Neural cell (in vitro differentiated cells): Measurements from ENCODE around the gene RGS6. TPM values are rescaled to one million over a fixed set of nuclear protein-coding genes. Genes with fewer than 3 reads are reported as not detected.

ENCODE experiments used
- H2AFZ ChIP-seq: fragments of 200-600, 300-800 bp; sonication (generic), shearing (Covaris generic); 2 replicates; pipeline ENCODE4 v1.6.0; 2014; ENCODE audit warnings: low read depth, mild to moderate bottlenecking, antibody characterized with exemption, low read length, moderate library complexity
- H3F3A ChIP-seq: fragments of 200-600 bp; shearing (Covaris generic); 2 replicates; pipeline ENCODE4 v1.6.1; 2016; ENCODE audit warnings: mild to moderate bottlenecking, moderate library complexity, mixed read lengths, antibody characterized with exemption, low read length; ENCODE audit not compliant: insufficient read depth, poor library complexity, severe bottlenecking
- H3K27ac ChIP-seq: fragments of 200-600, 300-800 bp; sonication (generic), shearing (Covaris generic); 2 replicates; pipeline ENCODE4 v1.5.1; 2014; ENCODE audit warnings: mild to moderate bottlenecking, low read length, moderate library complexity
- H3K27me3 ChIP-seq: fragments of 300-800, 200-600 bp; sonication (generic), shearing (Covaris generic); 2 replicates; pipeline ENCODE4 v1.6.0; 2014; ENCODE audit warnings: mild to moderate bottlenecking, low read depth, low read length, moderate library complexity; ENCODE audit not compliant: insufficient read depth
- H3K36me3 ChIP-seq: fragments of 300-800, 200-600 bp; sonication (generic), shearing (Covaris generic); 2 replicates; pipeline ENCODE4 v1.5.1; 2014; ENCODE audit warnings: mild to moderate bottlenecking, antibody characterized with exemption, low read length, moderate library complexity; ENCODE audit not compliant: insufficient read depth
- H3K4me2 ChIP-seq: fragments of 300-800, 200-600 bp; sonication (generic), shearing (Covaris generic); 2 replicates; pipeline ENCODE4 v1.6.0; 2014; ENCODE audit warnings: mild to moderate bottlenecking, low read length
- H3K4me3 ChIP-seq: fragments of 300-800, 200-600 bp; sonication (generic), shearing (Covaris generic); 2 replicates; pipeline ENCODE4 v1.5.1; 2014; ENCODE audit warnings: mild to moderate bottlenecking, low read length, moderate library complexity
- H3K79me2 ChIP-seq: fragments of 200-600 bp; shearing (Covaris generic); replicated peaks from 2 replicates; pipeline ENCODE4 v1.6.0; 2014; ENCODE audit warnings: mild to moderate bottlenecking, low read length, moderate library complexity; ENCODE audit not compliant: insufficient read depth
- H3K9ac ChIP-seq: fragments of 300-800, 200-600 bp; sonication (generic), shearing (Covaris generic); 2 replicates; pipeline ENCODE4 v1.6.1; 2016; ENCODE audit warnings: mild to moderate bottlenecking, low read length, mixed read lengths
- H3K9me2 ChIP-seq: fragments of 200-600 bp; shearing (Covaris generic); 2 replicates; pipeline ENCODE4 v1.6.1; 2016; ENCODE audit warnings: mild to moderate bottlenecking, low read length, mixed read lengths; ENCODE audit not compliant: insufficient read depth
- H3K9me3 ChIP-seq: fragments of 200-600, 300-800 bp; sonication (generic), shearing (Covaris generic); 2 replicates; pipeline ENCODE4 v1.6.1; 2016; ENCODE audit warnings: mild to moderate bottlenecking, mixed run types, low read length, moderate library complexity, mixed read lengths
- H4K20me1 ChIP-seq: fragments of 200-600 bp; shearing (Covaris generic); 2 replicates; pipeline ENCODE4 v1.6.1; 2016; ENCODE audit warnings: mild to moderate bottlenecking, mixed run types; ENCODE audit not compliant: insufficient read depth
- EP300 ChIP-seq: fragments of 450-650 bp; conservative IDR thresholded peaks from 2 replicates; pipeline ENCODE4 v1.6.1; 2014; ENCODE audit warnings: antibody characterized with exemption, mild to moderate bottlenecking, moderate library complexity; ENCODE audit not compliant: poor library complexity, severe bottlenecking
- EZH2 ChIP-seq: fragments of 200-600, 300-800 bp; shearing (Covaris generic), sonication (generic); IDR thresholded peaks from 2 replicates; pipeline ENCODE4 v1.6.1; 2014; ENCODE audit warnings: antibody characterized with exemption, low read length, borderline replicate concordance, mild to moderate bottlenecking; ENCODE audit not compliant: insufficient read depth, poor library complexity, severe bottlenecking
- MXI1 ChIP-seq: fragments of 450-650 bp; conservative IDR thresholded peaks from 2 replicates; pipeline ENCODE4 v1.6.1; 2014; ENCODE audit warnings: antibody characterized with exemption, mild to moderate bottlenecking; ENCODE audit not compliant: poor library complexity, severe bottlenecking
- POLR2AphosphoS5 ChIP-seq: IDR thresholded peaks from 2 replicates; pipeline ENCODE4 v1.6.1; 2012
- RAD21 ChIP-seq: fragments of 450-650 bp; conservative IDR thresholded peaks from 2 replicates; pipeline ENCODE4 v1.6.1; 2014; ENCODE audit warnings: antibody characterized with exemption, mild to moderate bottlenecking, moderate library complexity
- SMC3 ChIP-seq: fragments of 450-650 bp; conservative IDR thresholded peaks from 2 replicates; pipeline ENCODE4 v1.6.1; 2014; ENCODE audit warnings: antibody characterized with exemption, mild to moderate bottlenecking, moderate library complexity; ENCODE audit not compliant: poor library complexity
- TAF1 ChIP-seq: IDR thresholded peaks from 2 replicates; pipeline ENCODE4 v1.6.1; 2012; ENCODE audit warnings: low read depth
- polyA plus RNA-seq: library from polyadenylated mRNA; depleted of rRNA; stranded (reverse); fragments of >200 nt; gene quantifications from 2 replicates; pipeline ENCODE4 v1.2.3, GENCODE V29; 2014
- TF ChIP-seq, protein P1 (sequence below): fragments of 450-650 bp; IDR thresholded peaks from 2 replicates; pipeline ENCODE4 v1.5.1; 2014; ENCODE audit warnings: antibody characterized with exemption, mild to moderate bottlenecking, moderate library complexity; ENCODE audit not compliant: poor library complexity, severe bottlenecking
- TF ChIP-seq, protein P2 (sequence below): IDR thresholded peaks from 2 replicates; pipeline ENCODE4 v1.6.1; 2012; ENCODE audit warnings: borderline replicate concordance

The RGS6 gene
- polyA plus RNA-seq, 1 donor from 2014 or later = 7.3 TPM

DNA sequence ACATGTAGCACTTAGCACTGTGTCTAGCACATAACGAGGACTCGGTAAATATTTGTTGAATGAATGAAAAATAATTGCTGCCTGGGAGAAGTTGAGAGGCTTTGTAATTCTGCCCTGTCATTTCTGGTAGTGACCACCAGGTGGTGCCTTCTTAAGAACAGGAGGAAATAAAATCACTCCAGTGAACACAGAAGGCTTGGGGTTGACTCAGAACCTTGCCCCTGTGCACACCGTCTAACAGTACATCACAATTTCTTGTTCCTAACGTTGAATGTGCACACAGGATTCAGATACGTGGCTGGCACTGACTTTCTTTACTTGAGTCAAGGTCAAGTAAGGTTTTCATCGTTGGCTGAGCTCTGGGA is 91.8 kb downstream of the RGS6 start:
- Histone ChIP-seq H3K4me3 (no peak overlapping the region), H3K9ac (no peak overlapping the region), H3K4me2 (no peak overlapping the region), H3K9me3 (no peaks in the 10 kb centered on the region), H2AFZ (no peak overlapping the region), H3K27ac (no peak overlapping the region), H3K79me2 (no peaks in the 10 kb centered on the region), H3K36me3 (no peaks in the 10 kb centered on the region), H3K27me3 (no peaks in the 10 kb centered on the region), H3K9me2 (no peaks in the 10 kb centered on the region), H4K20me1 (no peaks in the 10 kb centered on the region), H3F3A (no peaks in the 10 kb centered on the region)
- TF ChIP-seq RAD21 (peak; percentile 18), EP300 (no peak), SMC3 (peak; percentile 25)
- TF ChIP-seq, protein P1, sequence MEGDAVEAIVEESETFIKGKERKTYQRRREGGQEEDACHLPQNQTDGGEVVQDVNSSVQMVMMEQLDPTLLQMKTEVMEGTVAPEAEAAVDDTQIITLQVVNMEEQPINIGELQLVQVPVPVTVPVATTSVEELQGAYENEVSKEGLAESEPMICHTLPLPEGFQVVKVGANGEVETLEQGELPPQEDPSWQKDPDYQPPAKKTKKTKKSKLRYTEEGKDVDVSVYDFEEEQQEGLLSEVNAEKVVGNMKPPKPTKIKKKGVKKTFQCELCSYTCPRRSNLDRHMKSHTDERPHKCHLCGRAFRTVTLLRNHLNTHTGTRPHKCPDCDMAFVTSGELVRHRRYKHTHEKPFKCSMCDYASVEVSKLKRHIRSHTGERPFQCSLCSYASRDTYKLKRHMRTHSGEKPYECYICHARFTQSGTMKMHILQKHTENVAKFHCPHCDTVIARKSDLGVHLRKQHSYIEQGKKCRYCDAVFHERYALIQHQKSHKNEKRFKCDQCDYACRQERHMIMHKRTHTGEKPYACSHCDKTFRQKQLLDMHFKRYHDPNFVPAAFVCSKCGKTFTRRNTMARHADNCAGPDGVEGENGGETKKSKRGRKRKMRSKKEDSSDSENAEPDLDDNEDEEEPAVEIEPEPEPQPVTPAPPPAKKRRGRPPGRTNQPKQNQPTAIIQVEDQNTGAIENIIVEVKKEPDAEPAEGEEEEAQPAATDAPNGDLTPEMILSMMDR = peak; percentile 38

DNA sequence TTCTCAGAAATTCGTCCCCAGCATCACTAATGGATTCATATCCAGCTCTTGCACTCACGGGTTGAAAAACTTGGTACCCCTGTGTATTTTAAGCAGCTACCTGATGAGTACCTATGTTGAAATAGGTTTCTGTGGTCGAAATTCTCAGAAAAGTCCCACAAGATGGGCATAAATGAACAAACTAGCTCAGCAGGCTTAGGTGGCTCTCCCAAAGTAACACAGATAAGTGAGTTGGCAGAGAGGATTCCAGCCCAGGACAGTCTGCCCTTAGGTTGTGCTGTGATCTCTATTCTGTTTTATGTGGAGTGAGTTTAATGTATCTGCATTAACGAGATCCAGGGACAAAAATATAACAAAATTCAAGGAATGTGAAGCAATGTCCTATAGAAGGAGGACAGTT is 92.3 kb downstream of the RGS6 start:
- Histone ChIP-seq H3K27me3 (no peaks in the 10 kb centered on the region), H3K27ac (no peak overlapping the region), H3F3A (no peaks in the 10 kb centered on the region)

More for the DNA sequence above, 92.3 kb downstream of the RGS6 start:
- Histone ChIP-seq H3K4me3 (no peak overlapping the region), H2AFZ (no peak overlapping the region), H3K9me3 (no peaks in the 10 kb centered on the region), H3K79me2 (no peaks in the 10 kb centered on the region), H3K9ac (no peak overlapping the region), H3K9me2 (no peaks in the 10 kb centered on the region), H3K4me2 (no peak overlapping the region), H4K20me1 (no peaks in the 10 kb centered on the region), H3K36me3 (no peaks in the 10 kb centered on the region)
- TF ChIP-seq, protein P2, sequence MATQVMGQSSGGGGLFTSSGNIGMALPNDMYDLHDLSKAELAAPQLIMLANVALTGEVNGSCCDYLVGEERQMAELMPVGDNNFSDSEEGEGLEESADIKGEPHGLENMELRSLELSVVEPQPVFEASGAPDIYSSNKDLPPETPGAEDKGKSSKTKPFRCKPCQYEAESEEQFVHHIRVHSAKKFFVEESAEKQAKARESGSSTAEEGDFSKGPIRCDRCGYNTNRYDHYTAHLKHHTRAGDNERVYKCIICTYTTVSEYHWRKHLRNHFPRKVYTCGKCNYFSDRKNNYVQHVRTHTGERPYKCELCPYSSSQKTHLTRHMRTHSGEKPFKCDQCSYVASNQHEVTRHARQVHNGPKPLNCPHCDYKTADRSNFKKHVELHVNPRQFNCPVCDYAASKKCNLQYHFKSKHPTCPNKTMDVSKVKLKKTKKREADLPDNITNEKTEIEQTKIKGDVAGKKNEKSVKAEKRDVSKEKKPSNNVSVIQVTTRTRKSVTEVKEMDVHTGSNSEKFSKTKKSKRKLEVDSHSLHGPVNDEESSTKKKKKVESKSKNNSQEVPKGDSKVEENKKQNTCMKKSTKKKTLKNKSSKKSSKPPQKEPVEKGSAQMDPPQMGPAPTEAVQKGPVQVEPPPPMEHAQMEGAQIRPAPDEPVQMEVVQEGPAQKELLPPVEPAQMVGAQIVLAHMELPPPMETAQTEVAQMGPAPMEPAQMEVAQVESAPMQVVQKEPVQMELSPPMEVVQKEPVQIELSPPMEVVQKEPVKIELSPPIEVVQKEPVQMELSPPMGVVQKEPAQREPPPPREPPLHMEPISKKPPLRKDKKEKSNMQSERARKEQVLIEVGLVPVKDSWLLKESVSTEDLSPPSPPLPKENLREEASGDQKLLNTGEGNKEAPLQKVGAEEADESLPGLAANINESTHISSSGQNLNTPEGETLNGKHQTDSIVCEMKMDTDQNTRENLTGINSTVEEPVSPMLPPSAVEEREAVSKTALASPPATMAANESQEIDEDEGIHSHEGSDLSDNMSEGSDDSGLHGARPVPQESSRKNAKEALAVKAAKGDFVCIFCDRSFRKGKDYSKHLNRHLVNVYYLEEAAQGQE = no peak
- no peak for TF ChIP-seq EZH2
- no peak for TF ChIP-seq RAD21
- TF ChIP-seq POLR2AphosphoS5 = no peak
- TF ChIP-seq, protein P1 = no peak
- no peak for TF ChIP-seq TAF1
- no peak for TF ChIP-seq SMC3
- no peak for TF ChIP-seq MXI1
- TF ChIP-seq EP300 = no peak
